ENCODE data around the gene METTL25. TPM values are rescaled to one million over a fixed set of nuclear protein-coding genes. Genes with fewer than 3 reads are reported as not detected.

Gene METTL25
- total RNA-seq, 1 experiment from 2014 or later = 6.3 TPM

- TF ChIP-seq ZNF219 (CRISPR knock-in tag; IDR thresholded peaks at IDR 0.05; ENCODE audit: borderline replicate concordance) = no peak
- TF ChIP-seq GABPB1 (CRISPR knock-in tag; IDR thresholded peaks at IDR 0.05) = no peak
- no peak for TF ChIP-seq CBFB (CRISPR knock-in tag; IDR thresholded peaks at IDR 0.05; ENCODE audit: low read depth)
- no peak for TF ChIP-seq FOXJ3 (CRISPR knock-in tag; IDR thresholded peaks at IDR 0.05; ENCODE audit: borderline replicate concordance)
- TF ChIP-seq IRF2 (CRISPR knock-in tag; IDR thresholded peaks at IDR 0.05; ENCODE audit: borderline replicate concordance, low read depth) = no peak
- TF ChIP-seq ATF2 (CRISPR knock-in tag; IDR thresholded peaks at IDR 0.05; ENCODE audit: borderline replicate concordance, low read depth) = no peak
- no peak for TF ChIP-seq GRHL2 (CRISPR knock-in tag; IDR thresholded peaks at IDR 0.05; ENCODE audit: insufficient replicate concordance, severe bottlenecking)
- no peak for TF ChIP-seq ZNF232 (CRISPR knock-in tag; IDR thresholded peaks at IDR 0.05)
- no peak for TF ChIP-seq E2F4 (CRISPR knock-in tag; IDR thresholded peaks at IDR 0.05; ENCODE audit: borderline replicate concordance, low read depth)
- TF ChIP-seq CDX4 (CRISPR knock-in tag; IDR thresholded peaks at IDR 0.05; ENCODE audit: borderline replicate concordance) = no peak
- TF ChIP-seq ZNF425 (CRISPR knock-in tag; conservative IDR thresholded peaks at IDR 0.05) = no peak
- no peak for TF ChIP-seq NFE2L1 (CRISPR knock-in tag; IDR thresholded peaks at IDR 0.05)
These were observed 157.3 kb downstream of the METTL25 start (continued) for GRCh38 chr12:82515652-82516051.

GRCh38 chr12:82517027-82517426 lies 158.7 kb downstream of the METTL25 start:
- Mint-ChIP-seq H3K9me3 (0 out of 2 replicates have a peak, but pooled peaks cover 4% of the 10 kb centered on the region), H3K36me3 (no peaks in the 10 kb centered on the region), H3K27ac (no peak overlapping the region), H3K4me3 (no peak overlapping the region), H3K27me3 (ENCODE audit: low read depth) (no peaks in the 10 kb centered on the region), H3K4me1 (no peaks in the 10 kb centered on the region)
- POLR2A ChIA-PET = interaction anchor here (1.0 kb wide), 1 partner anchor 9 kb away, joined by 4 read pairs; no protein-coding TSS in a partner anchor
- no peak for TF ChIP-seq ZNF396 (CRISPR knock-in tag; IDR thresholded peaks at IDR 0.05; ENCODE audit: borderline replicate concordance)
- no peak for TF ChIP-seq CBFB (CRISPR knock-in tag; IDR thresholded peaks at IDR 0.05; ENCODE audit: low read depth)
- TF ChIP-seq HMGA2 (CRISPR knock-in tag; IDR thresholded peaks at IDR 0.05) = no peak
- no peak for TF ChIP-seq TEAD4 (CRISPR knock-in tag; IDR thresholded peaks at IDR 0.05)
- peak; percentile 48 for TF ChIP-seq CTCF (IDR thresholded peaks at IDR 0.05)
- no peak for TF ChIP-seq NR2C2 (CRISPR knock-in tag; IDR thresholded peaks at IDR 0.05)
- no peak for TF ChIP-seq TCF7 (CRISPR knock-in tag; IDR thresholded peaks at IDR 0.05; ENCODE audit: low read depth)
- TF ChIP-seq MYBL2 (CRISPR knock-in tag; IDR thresholded peaks at IDR 0.05) = no peak
- no peak for TF ChIP-seq FOXJ3 (CRISPR knock-in tag; IDR thresholded peaks at IDR 0.05; ENCODE audit: borderline replicate concordance)
- TF ChIP-seq ERG (CRISPR knock-in tag; IDR thresholded peaks at IDR 0.05) = no peak
- no peak for TF ChIP-seq TP53 (CRISPR knock-in tag; IDR thresholded peaks at IDR 0.05)
- TF ChIP-seq ZNF512 (CRISPR knock-in tag; IDR thresholded peaks at IDR 0.05; ENCODE audit: borderline replicate concordance) = no peak
- no peak for TF ChIP-seq ESRRA (CRISPR knock-in tag; IDR thresholded peaks at IDR 0.05; ENCODE audit: borderline replicate concordance)
- TF ChIP-seq ZNF121 (CRISPR knock-in tag; IDR thresholded peaks at IDR 0.05) = peak; percentile 60; the same call in 1 of the 2 replicates
- no peak for TF ChIP-seq NR1H2 (CRISPR knock-in tag; IDR thresholded peaks at IDR 0.05)
- peak; percentile 33 for DNase-seq (ENCODE audit: low spot score)
- ATAC-seq = peak; percentile 96
- CTCF ChIA-PET = interaction anchor here (0.5 to 1.6 kb wide), 11 partner anchors 9 to 1943 kb away, joined by 3 to 5 read pairs (median 3); no protein-coding TSS in a partner anchor

Measured in WTC11 (cell line).